Adrenal gland (tissue), 12 donors: ENCODE measurements around the gene LATS2. TPM values are rescaled to one million over a fixed set of nuclear protein-coding genes. Genes with fewer than 3 reads are reported as not detected.

Source experiments
- DNase-seq, 7 donors: peaks; one replicate each; pipeline ENCODE4 v3.0.0-alpha.2; 2019 to 2020
- H3K27ac ChIP-seq, 5 donors: fragments of 200-600 bp; sonication (generic) in 4 of 5; 1 replicate in 3 of 5; 2 replicates in 2 of 5; pipeline versions ENCODE4 v1.5.1 to v1.8.0; 2016 to 2020; ENCODE audit warnings: mild to moderate bottlenecking in 1 of 5
- H3K27me3 ChIP-seq: fragments of 200-600 bp; 2 replicates; pipeline ENCODE4 v1.8.0; 2021
- H3K36me3 ChIP-seq, 2 donors: fragments of 200-600 bp; replicated peaks in 1 of 2; 1 replicate in 1 of 2; 2 replicates in 1 of 2; pipeline versions ENCODE4 v1.5.1 to v1.8.0; 2018 to 2022
- H3K4me1 ChIP-seq, 2 donors: fragments of 200-600 bp; replicated peaks in 1 of 2; 1 replicate in 1 of 2; 2 replicates in 1 of 2; pipeline versions ENCODE4 v1.5.1 to v1.8.0; 2018 to 2021
- H3K4me3 ChIP-seq, 4 donors: fragments of 200-600 bp; sonication (generic) in 3 of 4; one replicate each; pipeline ENCODE4 v1.5.1; 2016 to 2018
- H3K9me3 ChIP-seq, 3 donors: fragments of 200-600 bp; sonication (generic) in 1 of 3; replicated peaks in 1 of 3; 1 replicate in 2 of 3; 2 replicates in 1 of 3; pipeline versions ENCODE4 v1.5.1 to v1.8.0; 2016 to 2021
- POLR2A ChIP-seq, 2 donors: fragments of 450-650 bp; IDR thresholded peaks; one replicate each; pipeline ENCODE4 v1.6.1; 2017; ENCODE audit warnings: antibody characterized with exemption in 2 of 2, mild to moderate bottlenecking in 2 of 2, moderate library complexity in 1 of 2
- WGBS, 4 donors: extraction: QIAGEN DNeasy Blood & Tissue Kit in 2 of 4; methylation state at CpG; one replicate each; pipeline versions ENCODE4 v1.1.5 to v1.1.7; 2013 to 2017; 5-methylcytosine and 5-hydroxymethylcytosine counted together
- intact Hi-C, 2 donors: fragments of 100-400 bp; cut with DNase I; formaldehyde crosslinking; loops; one replicate each; pipeline versions ENCODE4 v1.14.1 to v1.15.0; 2022 to 2023
- polyA plus RNA-seq, 3 donors: library from polyadenylated mRNA; stranded (reverse); fragments of 200-250 nt in 2 of 3; fragments of 350-450 nt in 1 of 3; fragmentation: Illumina TruSeq in 1 of 3; extraction: RNeasy Lipid Tissue Mini Kit (QIAGEN cat#74804) in 1 of 3; gene quantifications; one replicate each; pipeline ENCODE4 v1.2.3, GENCODE V29; 2013 to 2014
- total RNA-seq, 9 donors: library from RNA; depleted of rRNA in 4 of 9; stranded (reverse); fragments of >200 nt in 4 of 9; fragments of 120-200 nt in 1 of 9; fragmentation: NEBNext Ultra II Directional in 1 of 9; extraction: Animal tissue kit (Norgen Biotek cat#: 25700) in 1 of 9; gene quantifications; one replicate each; pipeline versions ENCODE4 v1.1.0 to v1.2.4, GENCODE V29; 2013 to 2023
- TF ChIP-seq, protein P1 (sequence below), 6 experiments: fragments of 450-650 bp in 4 of 6; fragments of 200-600 bp in 2 of 6; sonication (generic) in 1 of 6; IDR thresholded peaks; 1 replicate in 5 of 6; 2 replicates in 1 of 6; pipeline versions ENCODE4 v1.5.1 to v1.8.0; 2016 to 2021; ENCODE audit warnings: antibody characterized with exemption in 6 of 6, mild to moderate bottlenecking in 2 of 6, moderate library complexity in 1 of 6
- donor health status: healthy with polysubstance abuse.
- donor health status: Bipolar disorder and iron deficiency.
- donor health status: DM: yes; HTN: yes; CAD: no.
- donor health status: DM: no; HTN: no; CAD: no.
- donor health status: DM: no; HTN: no; CAD: no.
- donor health status: DM: yes; HTN: yes; CAD: no.

Gene LATS2
- total and polyA plus RNA-seq, 12 donors, result 7.4 to 35.6 (median 23.3) TPM

DNA sequence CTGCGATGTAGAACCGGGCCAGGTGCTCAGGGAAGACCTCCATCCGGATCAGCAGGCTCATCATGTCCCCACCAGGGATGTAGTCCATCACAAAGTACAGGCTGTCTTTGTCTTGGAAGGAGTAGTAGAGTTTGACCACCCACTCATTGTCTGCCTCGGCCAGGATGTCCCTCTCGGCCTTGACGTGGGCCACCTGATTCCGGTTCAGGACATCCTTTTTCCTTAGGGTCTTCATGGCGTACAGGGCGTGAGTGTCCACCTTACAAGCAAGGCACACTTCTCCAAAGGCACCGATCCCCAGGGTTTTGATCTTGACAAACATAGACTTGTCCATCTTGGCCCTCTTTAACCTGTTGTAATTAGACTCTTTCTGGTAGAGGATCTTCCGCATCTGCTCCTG, 78.0 kb downstream of the LATS2 start:
- Histone ChIP-seq H3K4me1 (no peaks in the 10 kb centered on the region), H3K27me3 (no peaks in the 10 kb centered on the region), H3K4me3 (no peak overlapping the region), H3K27ac (no peak overlapping the region), H3K9me3 (no peaks in the 10 kb centered on the region), H3K36me3 (peaks cover 0 to 65% of the 10 kb centered on the region in 2 donors)
- DNase-seq, result no peak
- intact Hi-C loops, result no loop called here
- WGBS, 4 donors, result 95 to 98% (median 97%) methylated on average over 9 to 11 of the region's 11 CpGs
- TF ChIP-seq, protein P1, sequence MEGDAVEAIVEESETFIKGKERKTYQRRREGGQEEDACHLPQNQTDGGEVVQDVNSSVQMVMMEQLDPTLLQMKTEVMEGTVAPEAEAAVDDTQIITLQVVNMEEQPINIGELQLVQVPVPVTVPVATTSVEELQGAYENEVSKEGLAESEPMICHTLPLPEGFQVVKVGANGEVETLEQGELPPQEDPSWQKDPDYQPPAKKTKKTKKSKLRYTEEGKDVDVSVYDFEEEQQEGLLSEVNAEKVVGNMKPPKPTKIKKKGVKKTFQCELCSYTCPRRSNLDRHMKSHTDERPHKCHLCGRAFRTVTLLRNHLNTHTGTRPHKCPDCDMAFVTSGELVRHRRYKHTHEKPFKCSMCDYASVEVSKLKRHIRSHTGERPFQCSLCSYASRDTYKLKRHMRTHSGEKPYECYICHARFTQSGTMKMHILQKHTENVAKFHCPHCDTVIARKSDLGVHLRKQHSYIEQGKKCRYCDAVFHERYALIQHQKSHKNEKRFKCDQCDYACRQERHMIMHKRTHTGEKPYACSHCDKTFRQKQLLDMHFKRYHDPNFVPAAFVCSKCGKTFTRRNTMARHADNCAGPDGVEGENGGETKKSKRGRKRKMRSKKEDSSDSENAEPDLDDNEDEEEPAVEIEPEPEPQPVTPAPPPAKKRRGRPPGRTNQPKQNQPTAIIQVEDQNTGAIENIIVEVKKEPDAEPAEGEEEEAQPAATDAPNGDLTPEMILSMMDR (IDR thresholded peaks at IDR 0.05), result no peak
- TF ChIP-seq POLR2A (IDR thresholded peaks at IDR 0.05), result no peak

DNA sequence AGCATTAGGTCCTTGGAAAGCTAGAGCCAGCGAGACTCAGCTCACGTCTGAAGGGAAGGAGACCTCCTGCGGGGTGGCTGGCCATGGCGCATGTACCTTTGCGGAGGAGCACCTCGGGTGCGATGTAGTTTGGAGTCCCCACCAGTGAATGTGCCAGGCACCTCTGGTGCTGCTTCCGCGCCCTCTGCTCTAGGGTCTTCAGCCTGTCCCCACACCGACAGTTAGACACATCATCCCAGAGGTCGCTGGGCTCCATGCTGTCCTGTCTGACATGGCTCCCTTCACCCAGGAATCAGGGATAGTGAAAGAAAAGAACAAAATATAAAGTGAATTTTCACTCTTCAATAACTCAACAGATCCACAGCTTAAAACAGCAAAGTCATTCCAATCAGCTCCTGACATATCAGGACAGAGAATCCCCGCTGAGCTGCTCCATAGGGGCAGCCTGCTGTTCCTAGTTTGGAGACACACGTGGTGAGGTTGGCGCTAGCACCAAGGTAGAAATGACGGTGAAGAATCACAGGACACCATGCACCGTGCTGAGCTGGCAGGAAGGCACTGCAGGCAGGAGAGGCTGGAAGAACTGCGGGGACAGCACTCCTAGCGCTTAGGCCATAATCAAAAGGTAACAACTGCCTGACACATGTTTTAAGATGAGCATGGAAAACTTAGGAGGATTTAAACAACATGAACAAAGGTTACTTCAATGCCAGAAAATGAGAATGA, 79.9 kb downstream of the LATS2 start:
- TF ChIP-seq, protein P1 (IDR thresholded peaks at IDR 0.05), result no peak
- TF ChIP-seq POLR2A (IDR thresholded peaks at IDR 0.05), result no peak
- no peak overlapping the region for H3K4me3 ChIP-seq
- no peaks in the 10 kb centered on the region for H3K4me1 ChIP-seq
- H3K9me3 ChIP-seq, result no peaks in the 10 kb centered on the region
- intact Hi-C loops, result no loop called here
- 85 to 93% (median 91%) methylated on average over 15 to 18 of the region's 18 CpGs for WGBS, 4 donors
- peaks cover 0 to 58% of the 10 kb centered on the region in 2 donors for H3K36me3 ChIP-seq
- no peak for DNase-seq
- H3K27ac ChIP-seq, result no peak overlapping the region
- no peaks in the 10 kb centered on the region for H3K27me3 ChIP-seq

DNA sequence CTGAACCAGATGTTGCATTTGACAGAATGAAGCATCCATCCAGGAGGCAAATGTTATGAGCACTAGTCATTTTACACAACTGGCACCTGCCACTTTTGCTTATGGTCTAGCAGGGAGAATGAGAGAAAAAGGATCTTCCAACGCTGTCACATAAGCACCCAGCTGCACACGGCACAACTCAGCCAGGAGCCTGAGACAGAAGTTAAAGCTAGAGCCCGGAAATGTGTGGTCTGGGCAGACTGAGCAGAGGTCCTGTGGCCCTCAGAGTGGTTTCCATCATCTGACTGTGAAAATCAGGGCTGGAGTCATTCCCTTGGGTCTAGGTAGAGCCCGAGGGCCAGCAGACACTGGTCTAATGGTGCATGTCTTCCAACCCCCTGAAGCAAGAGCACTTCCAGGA, 80.5 kb downstream of the LATS2 start:
- no peaks in the 10 kb centered on the region for H3K4me1 ChIP-seq
- H3K4me3 ChIP-seq, result no peak overlapping the region
- H3K27ac ChIP-seq, result no peak overlapping the region
- peaks cover 0 to 61% of the 10 kb centered on the region in 2 donors for H3K36me3 ChIP-seq
- no peak for TF ChIP-seq POLR2A (IDR thresholded peaks at IDR 0.05)
- TF ChIP-seq, protein P1 (IDR thresholded peaks at IDR 0.05), result no peak
- H3K9me3 ChIP-seq, result no peaks in the 10 kb centered on the region
- DNase-seq, result no peak
- intact Hi-C loops, result no loop called here
- 89 to 100% (median 93%) methylated on average over 1 to 4 of the region's 4 CpGs for WGBS, 4 donors
- H3K27me3 ChIP-seq, result no peaks in the 10 kb centered on the region

DNA sequence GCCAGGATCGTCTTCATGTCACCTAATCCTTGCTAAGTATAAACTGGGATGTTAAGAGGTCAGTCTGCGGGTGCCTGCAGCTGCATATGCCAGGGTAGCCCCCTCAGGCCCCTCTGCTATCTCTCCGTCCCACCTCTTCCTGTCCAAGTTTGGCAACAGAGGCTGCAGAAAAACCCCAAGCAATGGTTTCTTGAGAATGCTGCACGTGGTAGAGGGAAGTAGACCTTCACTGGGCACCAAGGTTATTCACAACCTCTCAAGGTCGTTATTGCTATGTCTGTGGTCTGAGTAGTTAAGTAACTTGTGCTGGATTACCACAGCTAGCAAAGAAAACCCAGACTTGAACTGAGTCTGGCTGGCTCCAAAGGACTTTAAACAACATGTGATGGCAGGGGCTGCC, 81.0 kb downstream of the LATS2 start:
- H3K36me3 ChIP-seq, result peaks cover 0 to 62% of the 10 kb centered on the region in 2 donors
- H3K27ac ChIP-seq, result no peak overlapping the region
- no peak overlapping the region for H3K4me3 ChIP-seq
- H3K27me3 ChIP-seq, result no peaks in the 10 kb centered on the region
- intact Hi-C loops, result no loop called here
- no peak for TF ChIP-seq POLR2A (IDR thresholded peaks at IDR 0.05)
- TF ChIP-seq, protein P1 (IDR thresholded peaks at IDR 0.05), result no peak
- WGBS, 4 donors, result 63 to 74% (median 68%) methylated on average over 5 of the region's 5 CpGs
- no peaks in the 10 kb centered on the region for H3K9me3 ChIP-seq
- DNase-seq, result no peak
- H3K4me1 ChIP-seq, result no peaks in the 10 kb centered on the region
